ENCODE data around the gene ATG14.

- TF ChIP-seq CTCF (IDR thresholded peaks at IDR 0.05) (no peak), POLR2AphosphoS5 (IDR thresholded peaks at IDR 0.05) (peak in 2 of 3 donors; percentile 27 to 55), POLR2A (IDR thresholded peaks at IDR 0.05) (no peak)
These were observed 95.1 kb downstream of the ATG14 start for GRCh38 chr14:55316564-55316963.

All from transverse colon (tissue), 4 donors.